HepG2 (cell line): ENCODE results near the gene INKA1. TPM values are rescaled to one million over a fixed set of nuclear protein-coding genes. Genes with fewer than 3 reads are reported as not detected.

Experiments
- CEBPZ ChIP-seq: IDR thresholded peaks from 2 replicates; pipeline ENCODE4 v1.6.1; 2012; ENCODE audit warnings: low read length, improper control_type of control experiment
- FOXA3 ChIP-seq: IDR thresholded peaks from 2 replicates; pipeline ENCODE4 v1.6.1; 2016; ENCODE audit warnings: missing genetic modification reagents, missing compliant biosample characterization
- GATAD1 ChIP-seq: IDR thresholded peaks from 2 replicates; pipeline ENCODE4 v1.6.1; 2016; ENCODE audit warnings: missing genetic modification reagents, missing compliant biosample characterization
- GATAD2A ChIP-seq: IDR thresholded peaks from 2 replicates; pipeline ENCODE4 v1.6.1; 2016
- ISL2 ChIP-seq: sonication (generic); formaldehyde crosslinking; IDR thresholded peaks from 2 replicates; pipeline ENCODE4 v1.5.0; 2020; ENCODE audit warnings: missing genetic modification reagents
- MATR3 ChIP-seq: sonication (generic); formaldehyde crosslinking; IDR thresholded peaks from 2 replicates; pipeline ENCODE4 v1.4.0; 2020; ENCODE audit warnings: missing genetic modification reagents
- NAIF1 ChIP-seq: sonication (generic); formaldehyde crosslinking; IDR thresholded peaks from 2 replicates; pipeline ENCODE4 v1.5.0; 2020; ENCODE audit warnings: mild to moderate bottlenecking, missing genetic modification reagents, borderline replicate concordance
- NFYC ChIP-seq: IDR thresholded peaks from 2 replicates; pipeline ENCODE4 v1.6.1; 2016; ENCODE audit warnings: missing genetic modification reagents, missing compliant biosample characterization
- NRL ChIP-seq: sonication (generic); formaldehyde crosslinking; IDR thresholded peaks from 2 replicates; pipeline ENCODE4 v1.5.0; 2020; ENCODE audit warnings: missing genetic modification reagents, mild to moderate bottlenecking, moderate library complexity, borderline replicate concordance
- PHB2 ChIP-seq: fragments of 450-650 bp; IDR thresholded peaks from 2 replicates; pipeline ENCODE4 v1.6.1; 2018; ENCODE audit not compliant: partially characterized antibody
- PPARG ChIP-seq: conservative IDR thresholded peaks from 2 replicates; pipeline ENCODE4 v1.6.1; 2016; ENCODE audit warnings: missing biosample characterization, missing genetic modification reagents
- PRMT3 ChIP-seq: sonication (generic); formaldehyde crosslinking; IDR thresholded peaks from 2 replicates; pipeline ENCODE4 v1.8.1; 2022; ENCODE audit warnings: low read depth, mild to moderate bottlenecking, moderate library complexity, missing genetic modification reagents, borderline replicate concordance
- RBM39 ChIP-seq: fragments of 200-400 bp; formaldehyde crosslinking; IDR thresholded peaks from one replicate; pipeline ENCODE4 v1.6.1; 2018; ENCODE audit warnings: antibody characterized with exemption, mild to moderate bottlenecking, low read depth, low read length; ENCODE audit not compliant: poor library complexity, severe bottlenecking
- RFX3 ChIP-seq: IDR thresholded peaks from 2 replicates; pipeline ENCODE4 v1.6.1; 2016; ENCODE audit warnings: missing biosample characterization, missing genetic modification reagents
- RFXANK ChIP-seq: IDR thresholded peaks from 2 replicates; pipeline ENCODE4 v1.6.1; 2016
- TFDP2 ChIP-seq: sonication (generic); formaldehyde crosslinking; IDR thresholded peaks from 2 replicates; pipeline ENCODE4 v1.4.0; 2020; ENCODE audit warnings: missing genetic modification reagents
- ZFX ChIP-seq: sonication (generic); formaldehyde crosslinking; IDR thresholded peaks from 2 replicates; pipeline ENCODE4 v1.4.0; 2020; ENCODE audit warnings: mild to moderate bottlenecking, low read depth, missing genetic modification reagents, moderate library complexity
- ZNF251 ChIP-seq: sonication (generic); formaldehyde crosslinking; IDR thresholded peaks from 2 replicates; pipeline ENCODE4 v1.9.0; 2021; ENCODE audit warnings: mild to moderate bottlenecking, missing genetic modification reagents
- ZNF333 ChIP-seq: sonication (generic); formaldehyde crosslinking; IDR thresholded peaks from 2 replicates; pipeline ENCODE4 v1.4.0; 2020; ENCODE audit warnings: mild to moderate bottlenecking, missing genetic modification reagents, borderline replicate concordance
- ZNF350 ChIP-seq: sonication (generic); formaldehyde crosslinking; IDR thresholded peaks from 2 replicates; pipeline ENCODE4 v1.4.0; 2020; ENCODE audit warnings: mild to moderate bottlenecking, low read depth, missing genetic modification reagents, borderline replicate concordance
- ZNF563 ChIP-seq: sonication (generic); formaldehyde crosslinking; IDR thresholded peaks from 2 replicates; pipeline ENCODE4 v1.8.0; 2022; ENCODE audit warnings: mild to moderate bottlenecking, moderate library complexity, missing genetic modification reagents
- ZZZ3 ChIP-seq: sonication (generic); formaldehyde crosslinking; IDR thresholded peaks from 2 replicates; pipeline ENCODE4 v1.4.0; 2020; ENCODE audit warnings: missing genetic modification reagents, mild to moderate bottlenecking, borderline replicate concordance
- polyA plus RNA-seq, 8 experiments: library from polyadenylated mRNA; depleted of rRNA in 3 of 8; stranded (reverse) in 7 of 8; unstranded in 1 of 8; fragments of >200 nt; fragmentation: Illumina TruSeq in 4 of 8; extraction: Trizol in 4 of 8; gene quantifications; 2 replicates each; pipeline versions ENCODE4 v1.2.1 to v1.2.3, GENCODE V29; 2011 to 2016; ENCODE audit warnings: low read depth in 4 of 8, missing spikeins in 1 of 8, mixed read lengths in 1 of 8; ENCODE audit not compliant: insufficient read depth in 1 of 8
- total RNA-seq, 5 experiments: library from RNA; depleted of rRNA; stranded (reverse); fragments of >200 nt; fragmentation: Illumina TruSeq; extraction: Trizol; gene quantifications; 2 replicates each; pipeline ENCODE4 v1.2.3, GENCODE V29; 2016; ENCODE audit warnings: low read depth in 1 of 5
- TF ChIP-seq, protein P1 (sequence below): sonication (generic); formaldehyde crosslinking; IDR thresholded peaks from 2 replicates; pipeline ENCODE4 v1.9.0; 2021; ENCODE audit warnings: missing genetic modification reagents, borderline replicate concordance

INKA1 gene
- total and polyA plus RNA-seq, 2 of the 13 experiments (the other 11 are each of a cell fraction or from before 2014, with no cell fraction given), result 0.22 to 0.41 TPM

DNA sequence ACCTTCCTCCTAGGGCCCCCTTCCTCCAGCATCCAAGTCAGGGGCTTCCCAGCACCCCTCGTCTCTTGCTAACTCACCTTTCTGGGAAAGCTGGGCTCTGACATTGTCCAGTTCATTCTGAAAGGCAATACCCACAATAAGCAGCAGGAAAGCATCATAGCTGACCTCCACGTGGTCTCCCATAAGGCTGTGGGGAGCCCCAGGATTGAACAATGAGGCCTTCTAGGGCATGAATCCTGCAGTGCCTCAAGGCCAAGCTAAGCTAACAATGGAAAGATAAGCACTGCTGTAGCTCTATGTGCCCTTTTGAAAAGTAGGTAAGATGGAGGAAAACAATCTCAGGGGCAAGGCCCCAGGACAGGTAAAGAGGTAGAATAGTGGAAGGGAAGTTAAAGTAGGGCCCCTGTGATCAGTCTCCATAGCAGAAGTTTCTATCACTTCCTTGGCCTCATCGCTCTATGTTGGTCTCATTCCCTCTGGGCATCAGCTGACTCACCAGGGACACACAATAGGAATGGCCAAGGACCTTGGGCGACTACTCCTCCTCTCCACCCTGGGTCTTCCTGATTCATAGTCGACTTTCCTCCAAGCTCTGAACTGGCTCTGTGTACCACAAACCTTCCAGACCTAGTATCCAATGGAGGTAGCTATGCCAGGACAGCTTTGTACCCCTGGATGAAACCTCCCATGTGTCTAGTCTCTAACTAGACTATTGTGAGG, 41.6 kb downstream of the INKA1 start (continued):
- TF ChIP-seq RFXANK (CRISPR knock-in tag), result no peak
- TF ChIP-seq NAIF1 (CRISPR knock-in tag), result no peak
- peak; percentile 44; the same call in 1 of the 2 replicates for TF ChIP-seq ISL2
- TF ChIP-seq NRL, result no peak
- TF ChIP-seq PRMT3 (CRISPR knock-in tag), result no peak
- 0 out of 2 replicates have a peak, but pooled peaks have one; percentile 23 for TF ChIP-seq ZNF350 (CRISPR knock-in tag)
- TF ChIP-seq RFX3 (CRISPR knock-in tag), result no peak
- TF ChIP-seq, protein P1, sequence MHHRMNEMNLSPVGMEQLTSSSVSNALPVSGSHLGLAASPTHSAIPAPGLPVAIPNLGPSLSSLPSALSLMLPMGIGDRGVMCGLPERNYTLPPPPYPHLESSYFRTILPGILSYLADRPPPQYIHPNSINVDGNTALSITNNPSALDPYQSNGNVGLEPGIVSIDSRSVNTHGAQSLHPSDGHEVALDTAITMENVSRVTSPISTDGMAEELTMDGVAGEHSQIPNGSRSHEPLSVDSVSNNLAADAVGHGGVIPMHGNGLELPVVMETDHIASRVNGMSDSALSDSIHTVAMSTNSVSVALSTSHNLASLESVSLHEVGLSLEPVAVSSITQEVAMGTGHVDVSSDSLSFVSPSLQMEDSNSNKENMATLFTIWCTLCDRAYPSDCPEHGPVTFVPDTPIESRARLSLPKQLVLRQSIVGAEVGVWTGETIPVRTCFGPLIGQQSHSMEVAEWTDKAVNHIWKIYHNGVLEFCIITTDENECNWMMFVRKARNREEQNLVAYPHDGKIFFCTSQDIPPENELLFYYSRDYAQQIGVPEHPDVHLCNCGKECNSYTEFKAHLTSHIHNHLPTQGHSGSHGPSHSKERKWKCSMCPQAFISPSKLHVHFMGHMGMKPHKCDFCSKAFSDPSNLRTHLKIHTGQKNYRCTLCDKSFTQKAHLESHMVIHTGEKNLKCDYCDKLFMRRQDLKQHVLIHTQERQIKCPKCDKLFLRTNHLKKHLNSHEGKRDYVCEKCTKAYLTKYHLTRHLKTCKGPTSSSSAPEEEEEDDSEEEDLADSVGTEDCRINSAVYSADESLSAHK (CRISPR knock-in tag), result no peak
- no peak for TF ChIP-seq NFYC (CRISPR knock-in tag)
- no peak for TF ChIP-seq RBM39
- TF ChIP-seq CEBPZ, result no peak
- no peak for TF ChIP-seq PHB2
- no peak for TF ChIP-seq ZNF333 (CRISPR knock-in tag)
- TF ChIP-seq MATR3 (CRISPR knock-in tag), result no peak
- peak; percentile 82 for TF ChIP-seq GATAD2A (CRISPR knock-in tag)
- peak; percentile 63; the same call in 1 of the 2 replicates for TF ChIP-seq GATAD1 (CRISPR knock-in tag)
- peak; percentile 60 for TF ChIP-seq TFDP2 (CRISPR knock-in tag)
- no peak for TF ChIP-seq ZZZ3 (CRISPR knock-in tag)
- TF ChIP-seq ZNF251 (CRISPR knock-in tag), result no peak
- no peak for TF ChIP-seq ZNF563 (CRISPR knock-in tag)
- peak; percentile 68 for TF ChIP-seq FOXA3 (CRISPR knock-in tag)
- TF ChIP-seq ZFX (CRISPR knock-in tag), result peak; percentile 87
- no peak for TF ChIP-seq PPARG (CRISPR knock-in tag)
